ENCODE data around the gene DNAH7. TPM values are rescaled to one million over a fixed set of nuclear protein-coding genes. Genes with fewer than 3 reads are reported as not detected.

Gene DNAH7
- total RNA-seq, 1 experiment from 2014 or later: 0.09 TPM

- no CpG with 5 or more reads among the region's 3 CpGs for WGBS (ENCODE audit: extremely low coverage, insufficient read length, low lambda C conversion rate)
- Histone ChIP-seq H3K9me3 (ENCODE audit: control insufficient read depth, low read depth, low read length) (no peaks in the 10 kb centered on the region), H2AFZ (ENCODE audit: low read length) (no peak overlapping the region), H2BK15ac (ENCODE audit: low read depth, low read length) (no peak overlapping the region), H2AK5ac (ENCODE audit: insufficient read length, low read length) (no peak overlapping the region), H3K23ac (ENCODE audit: insufficient read length, low read depth, low read length) (no peak overlapping the region), H3K79me1 (ENCODE audit: insufficient read depth, low read depth, low read length, poor library complexity, severe bottlenecking) (peaks cover 11% of the 10 kb centered on the region), H3K18ac (ENCODE audit: insufficient read length, low read depth, low read length) (no peak overlapping the region), H2BK5ac (ENCODE audit: insufficient read length, low read length) (no peak overlapping the region), H4K91ac (ENCODE audit: insufficient read length, low read depth, low read length) (no peak overlapping the region), H2BK20ac (ENCODE audit: low read depth, low read length, poor library complexity, severe bottlenecking) (no peak overlapping the region), H3K79me2 (ENCODE audit: insufficient read depth, low read length) (peaks cover 7% of the 10 kb centered on the region; the same call in 1 of the 2 replicates), H3K4ac (ENCODE audit: low read depth, low read length) (no peak overlapping the region), H4K5ac (ENCODE audit: insufficient read length, low read depth, low read length) (no peak overlapping the region), H3K4me1 (ENCODE audit: insufficient read depth, low read length) (no peaks in the 10 kb centered on the region; the same call in 1 of the 2 replicates), H3K56ac (ENCODE audit: insufficient read length, low read depth, low read length) (no peak overlapping the region), H2BK12ac (ENCODE audit: insufficient read length, low read depth, low read length) (no peak overlapping the region), H3K9ac (ENCODE audit: extremely low read depth, insufficient read length, low read length) (no peak overlapping the region), H3K23me2 (ENCODE audit: insufficient read length, low read depth, low read length, poor library complexity, severe bottlenecking) (no peaks in the 10 kb centered on the region), H3K4me2 (ENCODE audit: insufficient read depth, insufficient read length, low read length) (no peak overlapping the region), H3K27ac (ENCODE audit: insufficient read length, low read depth, low read length) (no peak overlapping the region), H4K8ac (replicated peaks; ENCODE audit: insufficient read length, low read depth, low read length) (no peak overlapping the region), H3K27me3 (ENCODE audit: insufficient read depth, low read length) (no peaks in the 10 kb centered on the region), H4K20me1 (ENCODE audit: control insufficient read depth, insufficient read depth, insufficient read length) (no peaks in the 10 kb centered on the region), H3T11ph (ENCODE audit: low read length) (no peak overlapping the region), H2BK120ac (ENCODE audit: low read depth, low read length, poor library complexity, severe bottlenecking) (no peak overlapping the region), H3K14ac (ENCODE audit: insufficient read depth, low read length) (no peak overlapping the region)
- Mint-ChIP-seq H3K36me3 (ENCODE audit: insufficient read depth in 1 of 3, low read depth in 3 of 3) (peaks cover 14 to 32% (median 31%) of the 10 kb centered on the region in 3 experiments), H3K27ac (peak overlapping the region in 1 of 3 experiments; percentile 8; a peak in 1 of 7 replicates), H3K4me3 (no peak overlapping the region), H3K9me3 (peaks cover 14 to 22% of the 10 kb centered on the region in 2 experiments; a peak in 4 of 5 replicates), H3K4me1 (peaks cover 21 to 22% of the 10 kb centered on the region in 2 experiments), H3K27me3 (ENCODE audit: low read depth) (no peaks in the 10 kb centered on the region)
- no peak for DNase-seq
- no peak for TF ChIP-seq CTCF (conservative IDR thresholded peaks at IDR 0.05)
Observed at GRCh38 chr2:195700480-195700879, 368.2 kb downstream of the DNAH7 start.

All from H9 (cell line).